ENCODE results near the gene CDH4. TPM values are rescaled to one million over a fixed set of nuclear protein-coding genes. Genes with fewer than 3 reads are reported as not detected.

CDH4 gene
- total and polyA plus RNA-seq, 4 donors: 0.06 to 0.10 TPM; not detected in 2

- Histone ChIP-seq H3K4me1 (ENCODE audit: control insufficient read depth in 1 of 2, insufficient read depth in 2 of 2, low read length in 2 of 2) (no peaks in the 10 kb centered on the region), H3K36me3 (ENCODE audit: control insufficient read depth in 1 of 2, insufficient read depth in 2 of 2, low read length in 1 of 2) (no peaks in the 10 kb centered on the region), H3K4me3 (ENCODE audit: low read length in 2 of 2) (no peak overlapping the region), H3K27ac (ENCODE audit: low read depth in 1 of 2, low read length in 2 of 2) (no peak overlapping the region), H3K9me3 (ENCODE audit: control insufficient read depth, low read length) (peaks cover 1% of the 10 kb centered on the region), H3K27me3 (ENCODE audit: control insufficient read depth in 1 of 2, insufficient read depth in 2 of 2, low read length in 1 of 2) (no peaks in the 10 kb centered on the region)
- WGBS, 2 donors: 67 to 73% methylated on average over 4 of the region's 4 CpGs
- DNase-seq (no peak), ATAC-seq (ENCODE audit: low FRiP score) (no peak)
- intact Hi-C loops (cut with DNase I): no loop called here
Measured at GRCh38 chr20:61548069-61548468, 296.0 kb downstream of the CDH4 start.

- Histone ChIP-seq H3K27ac (ENCODE audit: low read depth in 1 of 2, low read length in 2 of 2) (no peak overlapping the region), H3K27me3 (ENCODE audit: control insufficient read depth in 1 of 2, insufficient read depth in 2 of 2, low read length in 1 of 2) (no peaks in the 10 kb centered on the region), H3K9me3 (ENCODE audit: control insufficient read depth, low read length) (peaks cover 1% of the 10 kb centered on the region), H3K4me1 (ENCODE audit: control insufficient read depth in 1 of 2, insufficient read depth in 2 of 2, low read length in 2 of 2) (no peaks in the 10 kb centered on the region), H3K4me3 (ENCODE audit: low read length in 2 of 2) (no peak overlapping the region), H3K36me3 (ENCODE audit: control insufficient read depth in 1 of 2, insufficient read depth in 2 of 2, low read length in 1 of 2) (no peaks in the 10 kb centered on the region)
- 85 to 94% methylated on average over 2 of the region's 2 CpGs for WGBS, 2 donors
- ATAC-seq (ENCODE audit: low FRiP score) (no peak), DNase-seq (no peak)
- intact Hi-C loops (cut with DNase I): no loop called here
Measured at GRCh38 chr20:61549865-61550264, 297.8 kb downstream of the CDH4 start.

GRCh38 chr20:61551401-61551800 is 299.3 kb downstream of the CDH4 start:
- no peak for ATAC-seq (ENCODE audit: low FRiP score)
- Histone ChIP-seq H3K9me3 (ENCODE audit: control insufficient read depth, low read length) (peaks cover 1% of the 10 kb centered on the region), H3K27ac (ENCODE audit: low read depth in 1 of 2, low read length in 2 of 2) (no peak overlapping the region), H3K4me3 (ENCODE audit: low read length in 2 of 2) (no peak overlapping the region), H3K36me3 (ENCODE audit: control insufficient read depth in 1 of 2, insufficient read depth in 2 of 2, low read length in 1 of 2) (no peaks in the 10 kb centered on the region), H3K27me3 (ENCODE audit: control insufficient read depth in 1 of 2, insufficient read depth in 2 of 2, low read length in 1 of 2) (no peaks in the 10 kb centered on the region), H3K4me1 (ENCODE audit: control insufficient read depth in 1 of 2, insufficient read depth in 2 of 2, low read length in 2 of 2) (no peaks in the 10 kb centered on the region)
- intact Hi-C loops (cut with DNase I): no loop called here
- WGBS, 2 donors: 83 to 88% methylated on average over 2 of the region's 2 CpGs
- DNase-seq: no peak

GRCh38 chr20:61554617-61555016 is 302.6 kb downstream of the CDH4 start:
- Histone ChIP-seq H3K9me3 (ENCODE audit: control insufficient read depth, low read length) (peaks cover 1% of the 10 kb centered on the region), H3K4me1 (ENCODE audit: control insufficient read depth in 1 of 2, insufficient read depth in 2 of 2, low read length in 2 of 2) (no peaks in the 10 kb centered on the region), H3K4me3 (ENCODE audit: low read length in 2 of 2) (no peak overlapping the region), H3K27me3 (ENCODE audit: control insufficient read depth in 1 of 2, insufficient read depth in 2 of 2, low read length in 1 of 2) (no peaks in the 10 kb centered on the region), H3K36me3 (ENCODE audit: control insufficient read depth in 1 of 2, insufficient read depth in 2 of 2, low read length in 1 of 2) (no peaks in the 10 kb centered on the region), H3K27ac (ENCODE audit: low read depth in 1 of 2, low read length in 2 of 2) (no peak overlapping the region)
- ATAC-seq (ENCODE audit: low FRiP score) (no peak), DNase-seq (no peak)
- 69 to 90% methylated on average over 10 of the region's 10 CpGs for WGBS, 2 donors
- intact Hi-C loops (cut with DNase I): no loop called here

DNA sequence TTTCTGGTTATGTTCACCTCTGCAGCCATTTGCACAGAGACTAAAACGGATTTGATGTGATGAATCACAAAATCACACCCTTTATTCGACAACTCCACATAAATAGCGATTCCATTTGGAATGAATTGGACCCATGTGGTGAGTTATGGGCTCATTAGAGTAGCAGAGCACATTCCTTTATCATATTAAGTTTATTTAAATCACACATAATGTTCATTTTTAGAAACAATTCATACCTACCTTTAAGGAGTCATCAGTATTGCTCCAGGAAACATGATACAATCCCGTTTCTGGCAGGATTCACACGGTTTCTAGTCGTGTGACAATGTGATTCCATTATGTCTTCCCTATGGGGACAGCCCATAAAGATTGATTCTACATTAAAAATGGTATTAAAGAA is 303.5 kb downstream of the CDH4 start:
- intact Hi-C loops (cut with DNase I): no loop called here
- Histone ChIP-seq H3K4me3 (ENCODE audit: low read length in 2 of 2) (no peak overlapping the region), H3K36me3 (ENCODE audit: control insufficient read depth in 1 of 2, insufficient read depth in 2 of 2, low read length in 1 of 2) (no peaks in the 10 kb centered on the region), H3K4me1 (ENCODE audit: control insufficient read depth in 1 of 2, insufficient read depth in 2 of 2, low read length in 2 of 2) (no peaks in the 10 kb centered on the region), H3K27me3 (ENCODE audit: control insufficient read depth in 1 of 2, insufficient read depth in 2 of 2, low read length in 1 of 2) (no peaks in the 10 kb centered on the region), H3K9me3 (ENCODE audit: control insufficient read depth, low read length) (peaks cover 1% of the 10 kb centered on the region), H3K27ac (ENCODE audit: low read depth in 1 of 2, low read length in 2 of 2) (no peak overlapping the region)
- ATAC-seq (ENCODE audit: low FRiP score): no peak
- no peak for DNase-seq
- 75% methylated on average over 6 of the region's 6 CpGs for WGBS, 2 donors

GRCh38 chr20:61556111-61556510 is 304.1 kb downstream of the CDH4 start:
- no peak overlapping the region for H3K27ac ChIP-seq (ENCODE audit: low read depth in 1 of 2, low read length in 2 of 2)
- no peak overlapping the region for H3K4me3 ChIP-seq (ENCODE audit: low read length in 2 of 2)
- DNase-seq (no peak), ATAC-seq (ENCODE audit: low FRiP score) (no peak)
- H3K36me3 ChIP-seq (ENCODE audit: control insufficient read depth in 1 of 2, insufficient read depth in 2 of 2, low read length in 1 of 2): no peaks in the 10 kb centered on the region
- WGBS, 2 donors: 78 to 82% methylated on average over 3 of the region's 3 CpGs
- no peaks in the 10 kb centered on the region for H3K27me3 ChIP-seq (ENCODE audit: control insufficient read depth in 1 of 2, insufficient read depth in 2 of 2, low read length in 1 of 2)
- peaks cover 2% of the 10 kb centered on the region for H3K9me3 ChIP-seq (ENCODE audit: control insufficient read depth, low read length)
- intact Hi-C loops (cut with DNase I): no loop called here
- no peaks in the 10 kb centered on the region for H3K4me1 ChIP-seq (ENCODE audit: control insufficient read depth in 1 of 2, insufficient read depth in 2 of 2, low read length in 2 of 2)

GRCh38 chr20:61556673-61557072 is 304.6 kb downstream of the CDH4 start:
- Histone ChIP-seq H3K4me1 (ENCODE audit: control insufficient read depth in 1 of 2, insufficient read depth in 2 of 2, low read length in 2 of 2) (no peaks in the 10 kb centered on the region), H3K36me3 (ENCODE audit: control insufficient read depth in 1 of 2, insufficient read depth in 2 of 2, low read length in 1 of 2) (no peaks in the 10 kb centered on the region), H3K9me3 (ENCODE audit: control insufficient read depth, low read length) (peaks cover 1% of the 10 kb centered on the region), H3K27me3 (ENCODE audit: control insufficient read depth in 1 of 2, insufficient read depth in 2 of 2, low read length in 1 of 2) (no peaks in the 10 kb centered on the region), H3K4me3 (ENCODE audit: low read length in 2 of 2) (no peak overlapping the region), H3K27ac (ENCODE audit: low read depth in 1 of 2, low read length in 2 of 2) (no peak overlapping the region)
- intact Hi-C loops (cut with DNase I): no loop called here
- no peak for ATAC-seq (ENCODE audit: low FRiP score)
- no peak for DNase-seq
- 90% methylated on average over 13 of the region's 13 CpGs for WGBS, 2 donors

DNA sequence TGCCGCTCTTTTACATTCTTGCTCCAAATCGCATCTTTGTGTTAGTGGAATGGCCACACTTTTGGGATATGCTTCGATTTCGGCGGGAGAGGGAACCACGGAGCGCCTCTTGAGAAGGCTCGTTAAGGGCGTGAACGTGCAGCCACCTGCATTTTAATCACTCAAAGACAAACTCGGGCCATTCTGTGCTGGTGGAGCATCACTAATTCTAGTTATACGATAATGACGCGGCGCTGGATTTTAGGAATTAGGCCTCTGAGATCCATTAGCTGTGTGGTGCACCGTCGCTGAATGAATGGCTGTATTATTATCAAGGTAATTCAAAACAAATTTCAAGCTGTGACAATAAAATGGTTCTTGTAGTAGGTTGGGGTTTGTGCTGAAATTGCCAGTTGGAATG is 305.6 kb downstream of the CDH4 start:
- H3K36me3 ChIP-seq (ENCODE audit: control insufficient read depth in 1 of 2, insufficient read depth in 2 of 2, low read length in 1 of 2): no peaks in the 10 kb centered on the region
- no peaks in the 10 kb centered on the region for H3K27me3 ChIP-seq (ENCODE audit: control insufficient read depth in 1 of 2, insufficient read depth in 2 of 2, low read length in 1 of 2)
- intact Hi-C loops (cut with DNase I): no loop called here
- H3K27ac ChIP-seq (ENCODE audit: low read depth in 1 of 2, low read length in 2 of 2): no peak overlapping the region
- H3K4me3 ChIP-seq (ENCODE audit: low read length in 2 of 2): no peak overlapping the region
- peaks cover 1% of the 10 kb centered on the region for H3K9me3 ChIP-seq (ENCODE audit: control insufficient read depth, low read length)
- 91 to 93% methylated on average over 17 of the region's 17 CpGs for WGBS, 2 donors
- DNase-seq (no peak), ATAC-seq (ENCODE audit: low FRiP score) (no peak)
- H3K4me1 ChIP-seq (ENCODE audit: control insufficient read depth in 1 of 2, insufficient read depth in 2 of 2, low read length in 2 of 2): no peaks in the 10 kb centered on the region

GRCh38 chr20:61558726-61559125 is 306.7 kb downstream of the CDH4 start:
- Histone ChIP-seq H3K36me3 (ENCODE audit: control insufficient read depth in 1 of 2, insufficient read depth in 2 of 2, low read length in 1 of 2) (no peaks in the 10 kb centered on the region), H3K27me3 (ENCODE audit: control insufficient read depth in 1 of 2, insufficient read depth in 2 of 2, low read length in 1 of 2) (no peaks in the 10 kb centered on the region), H3K9me3 (ENCODE audit: control insufficient read depth, low read length) (peaks cover 1% of the 10 kb centered on the region), H3K27ac (ENCODE audit: low read depth in 1 of 2, low read length in 2 of 2) (no peak overlapping the region), H3K4me1 (ENCODE audit: control insufficient read depth in 1 of 2, insufficient read depth in 2 of 2, low read length in 2 of 2) (no peaks in the 10 kb centered on the region), H3K4me3 (ENCODE audit: low read length in 2 of 2) (no peak overlapping the region)
- 71 to 75% methylated on average over 10 of the region's 10 CpGs for WGBS, 2 donors
- no peak for DNase-seq
- no peak for ATAC-seq (ENCODE audit: low FRiP score)
- intact Hi-C loops (cut with DNase I): no loop called here
